Fibroblast of skin of scalp (primary cell): ENCODE results near the gene ZNF133. TPM values are rescaled to one million over a fixed set of nuclear protein-coding genes. Genes with fewer than 3 reads are reported as not detected.
"Not testable (repeated sequence)": the region's sequence is repeated elsewhere in the genome, so short reads cannot be mapped to it uniquely, and the experiment has no call there.

ENCODE experiments used
- DNase-seq: peaks from one replicate; pipeline ENCODE4 v3.0.0-alpha.2; 2013
- polyA plus RNA-seq, 2 experiments: library from polyadenylated mRNA; unstranded; fragments of 120-200 nt; gene quantifications; one replicate each; pipeline ENCODE4 v1.2.1, GENCODE V29; 2013; ENCODE audit not compliant: insufficient read length in 2 of 2

ZNF133 gene
- polyA plus RNA-seq (2013, experiment 1 of 2; ENCODE audit: insufficient read length) = 11.3 TPM
- polyA plus RNA-seq (2013, experiment 2 of 2; ENCODE audit: insufficient read length) = 11.1 TPM

- peak; percentile 94 for DNase-seq
Observed at GRCh38 chr20:18287915-18288748, at the start of gene ZNF133. ZNF133 (plus strand) TSS chr20:18288527; CDS start chr20:18305687, 17,160 bp downstream.

GRCh38 chr20:18240997-18241396, 47.3 kb upstream of the ZNF133 start:
- DNase-seq = no peak

DNA sequence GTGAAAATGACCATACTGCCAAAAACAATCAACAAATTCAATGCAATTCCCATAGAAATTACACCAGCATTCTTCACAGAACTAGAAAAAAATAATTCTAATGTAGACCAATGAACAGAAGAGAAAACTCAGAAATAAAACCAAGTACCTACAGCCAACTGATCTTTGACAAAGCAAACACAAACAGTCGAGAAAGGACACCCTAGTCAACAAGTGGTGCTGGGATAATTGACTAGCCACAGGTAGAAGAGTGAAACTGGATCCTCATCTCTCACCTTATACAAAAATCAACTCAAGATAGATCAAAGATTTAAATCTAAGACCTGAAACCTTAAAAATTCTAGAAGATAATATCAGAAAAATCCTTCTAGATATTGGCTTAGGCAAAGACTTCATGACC, 44.5 kb upstream of the ZNF133 start:
- DNase-seq = no peak

DNA sequence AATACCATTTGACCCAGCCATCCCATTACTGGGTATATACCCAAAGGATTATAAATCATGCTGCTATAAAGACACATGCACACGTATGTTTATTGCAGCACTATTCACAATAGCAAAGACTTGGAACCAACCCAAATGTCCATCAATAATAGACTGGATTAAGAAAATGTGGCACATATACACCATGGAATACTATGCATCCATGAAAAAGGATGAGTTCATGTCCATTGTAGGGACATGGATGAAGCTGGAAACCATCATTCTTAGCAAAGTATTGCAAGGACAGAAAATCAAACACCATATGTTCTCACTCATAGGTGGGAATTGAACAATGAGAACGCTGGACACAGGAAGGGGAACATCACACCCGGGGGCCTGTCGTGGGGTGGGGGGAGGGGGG, 39.8 kb upstream of the ZNF133 start:
- not testable (repeated sequence) for DNase-seq

GRCh38 chr20:18250217-18250616, 38.1 kb upstream of the ZNF133 start:
- no peak for DNase-seq

- DNase-seq = no peak
Observed at GRCh38 chr20:18252597-18253451, 35.5 kb upstream of the ZNF133 start.

GRCh38 chr20:18254615-18255014, 33.7 kb upstream of the ZNF133 start:
- DNase-seq = no peak

DNA sequence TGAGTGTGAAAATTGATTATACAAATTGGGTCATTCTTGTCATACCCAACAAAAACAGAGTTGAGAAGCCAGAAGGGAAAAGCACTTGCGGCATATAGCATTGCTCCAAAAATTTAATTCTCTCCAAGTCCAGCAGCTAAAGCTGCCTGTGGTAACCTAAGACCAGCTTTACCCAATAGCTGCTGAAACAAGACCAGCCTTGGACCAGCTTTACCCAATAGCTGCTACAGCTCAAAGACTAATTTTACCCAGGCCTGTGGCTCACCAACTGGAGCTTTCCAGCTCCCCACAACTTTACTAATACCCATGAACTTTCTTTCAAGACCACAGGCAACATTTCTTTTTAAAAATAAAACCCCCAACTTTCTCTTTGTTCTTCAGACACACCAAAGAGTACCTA, 32.8 kb upstream of the ZNF133 start:
- no peak for DNase-seq

DNA sequence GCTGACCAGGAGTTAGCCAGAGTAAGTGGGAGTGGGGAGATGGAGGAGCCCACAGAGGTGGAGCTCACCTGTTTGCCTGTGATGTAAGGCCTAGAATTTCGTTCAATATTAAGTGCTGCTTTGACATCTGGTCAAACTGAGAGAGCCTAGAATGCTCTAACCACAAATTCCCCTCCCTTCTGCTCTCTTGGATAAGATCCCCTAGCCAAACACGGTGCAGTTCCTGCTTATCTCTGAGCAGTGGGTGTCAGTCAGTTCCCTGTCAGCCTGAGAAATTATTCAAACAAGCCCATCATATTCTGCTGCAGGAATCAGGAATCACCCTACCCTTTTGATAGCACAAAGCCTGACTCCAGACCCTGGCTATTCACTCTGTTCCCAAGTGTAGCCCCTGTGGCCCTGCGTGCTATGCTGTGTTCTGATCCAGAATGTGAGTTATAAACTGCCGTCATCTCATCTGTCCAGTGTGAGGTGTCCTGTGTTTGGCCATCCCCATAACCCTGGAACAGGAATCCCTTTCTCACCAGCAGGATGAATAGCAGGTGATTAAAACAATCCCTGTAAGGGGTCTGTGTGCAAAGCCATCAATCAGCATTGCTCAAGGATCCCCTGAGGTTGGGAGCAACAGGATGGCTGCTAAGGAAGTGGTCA, 31.8 kb upstream of the ZNF133 start:
- no peak for DNase-seq

- no peak for DNase-seq
Observed at GRCh38 chr20:18258126-18258860, 30.0 kb upstream of the ZNF133 start.

GRCh38 chr20:18259730-18260129, 28.6 kb upstream of the ZNF133 start:
- no peak for DNase-seq

DNA sequence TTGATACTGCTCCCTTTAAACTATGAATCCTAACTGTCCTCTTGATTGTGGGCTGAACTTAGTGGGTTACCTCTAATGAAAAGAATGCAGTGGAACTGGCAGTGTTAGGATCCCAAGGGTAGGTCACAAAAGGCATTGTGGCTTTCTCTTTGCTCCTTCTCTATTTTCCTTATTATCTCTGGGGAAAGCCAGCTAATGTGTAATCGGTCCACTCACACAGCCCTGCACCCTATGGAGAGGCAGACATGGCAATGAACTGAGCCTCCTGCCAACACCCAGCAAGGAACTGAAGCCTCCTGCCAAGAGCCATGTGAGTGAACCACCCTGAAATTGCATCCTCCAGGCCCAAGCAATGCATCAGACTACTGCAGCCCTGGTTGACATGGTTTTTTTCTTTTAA, 24.6 kb upstream of the ZNF133 start:
- peak; percentile 11 for DNase-seq

- no peak for DNase-seq
Observed at GRCh38 chr20:18265441-18265840, 22.9 kb upstream of the ZNF133 start.

DNA sequence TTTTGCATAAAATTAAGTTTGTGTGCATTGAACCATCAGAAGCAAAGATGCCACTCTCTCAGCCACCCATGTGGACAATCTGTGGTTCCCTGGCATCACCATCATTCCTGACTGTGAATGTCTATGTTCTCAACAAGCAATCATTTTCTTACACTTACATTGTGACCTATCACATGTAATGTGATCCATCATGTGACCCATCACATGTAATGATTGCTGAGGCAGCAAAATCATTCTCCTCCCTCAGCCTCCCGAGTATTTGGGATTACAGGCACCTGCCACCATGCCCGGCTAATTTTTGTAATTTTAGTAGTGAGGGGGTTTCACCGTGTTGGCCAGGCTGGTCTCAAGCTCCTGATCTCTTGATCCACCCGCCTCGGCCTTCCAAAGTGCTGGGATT, 22.0 kb upstream of the ZNF133 start:
- DNase-seq = no peak

- no peak for DNase-seq
Observed at GRCh38 chr20:18267815-18268214, 20.5 kb upstream of the ZNF133 start.

- no peak for DNase-seq
Observed at GRCh38 chr20:18271160-18271559, 17.2 kb upstream of the ZNF133 start.

DNA sequence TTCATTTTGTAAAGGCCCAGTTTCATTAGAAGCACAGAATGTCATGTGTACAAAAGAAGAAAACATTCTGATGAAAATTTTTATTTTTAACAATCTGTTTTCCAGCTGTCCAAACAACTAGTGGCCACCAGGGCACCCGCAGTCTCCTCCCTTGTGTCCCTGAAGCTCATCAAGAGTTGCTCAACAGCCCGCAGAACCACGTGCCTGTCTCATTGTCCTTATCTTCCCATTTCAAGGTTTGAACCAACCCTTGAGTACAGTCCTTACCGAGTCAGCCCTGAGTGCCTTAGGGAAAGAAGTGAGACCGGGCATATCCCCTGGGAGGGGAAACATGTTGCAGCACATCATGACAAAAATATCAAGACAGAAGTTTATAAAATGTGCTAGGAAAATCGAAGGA, 15.9 kb upstream of the ZNF133 start:
- peak; percentile 10 for DNase-seq

- no peak for DNase-seq
Observed at GRCh38 chr20:18273738-18274137, 14.6 kb upstream of the ZNF133 start.

GRCh38 chr20:18275960-18276359, 12.4 kb upstream of the ZNF133 start:
- DNase-seq = not testable (repeated sequence)

GRCh38 chr20:18276821-18277220, 11.5 kb upstream of the ZNF133 start:
- peak; percentile 60 for DNase-seq

- no peak for DNase-seq
Observed at GRCh38 chr20:18279242-18279641, 9.1 kb upstream of the ZNF133 start.
